ENCODE results near the gene SLC12A8. TPM values are rescaled to one million over a fixed set of nuclear protein-coding genes. Genes with fewer than 3 reads are reported as not detected.

The SLC12A8 gene
- total and polyA plus RNA-seq, 10 of the 15 experiments (the other 5 are each of a cell fraction or from before 2014, with no cell fraction given): 2.5 to 71.6 (median 50.1) TPM

GRCh38 chr3:125166599-125167136 is 45.9 kb downstream of the SLC12A8 start:
- SMC1A ChIA-PET (ENCODE audit: uncharacterized antibody, unreplicated experiment): interaction anchor here (0.5 to 1.3 kb wide), 3 partner anchors 13 to 419 kb away, joined by 3 read pairs; no protein-coding TSS in a partner anchor
- Histone ChIP-seq H3K79me2 (ENCODE audit: control insufficient read depth, insufficient read depth, low read length) (no peaks in the 10 kb centered on the region), H3K27me3 (replicated peaks in 1 of 2; ENCODE audit: control insufficient read depth in 2 of 2, insufficient read depth in 2 of 2, low read length in 1 of 2) (no peaks in the 10 kb centered on the region), H3K9me3 (replicated peaks; ENCODE audit: control insufficient read depth, insufficient read depth, low read length) (no peaks in the 10 kb centered on the region), H2AFZ (ENCODE audit: control insufficient read depth, low read depth, low read length) (no peak overlapping the region), H3K4me1 (ENCODE audit: control insufficient read depth, insufficient read depth, low read length) (peaks cover 17% of the 10 kb centered on the region), H4K20me1 (ENCODE audit: control insufficient read depth, insufficient read depth) (no peaks in the 10 kb centered on the region), H3K4me3 (no peak overlapping the region), H3K27ac (ENCODE audit: control insufficient read depth, insufficient read depth) (no peak overlapping the region), H3K36me3 (ENCODE audit: control insufficient read depth in 2 of 2, insufficient read depth in 2 of 2, low read length in 1 of 2) (no peaks in the 10 kb centered on the region), H3K4me2 (ENCODE audit: control insufficient read depth, insufficient read depth) (no peak overlapping the region), H3K9ac (ENCODE audit: control insufficient read depth, insufficient read depth, low read length) (no peak overlapping the region)
- RAD21 ChIA-PET (ENCODE audit: unreplicated experiment): interaction anchor here (1.6 kb wide), 1 partner anchor 239 kb away, joined by 3 read pairs; no protein-coding TSS in a partner anchor
- no peak for FAIRE-seq
- BruUV-seq (replicated peaks): no TSS peak
- POLR2A ChIA-PET: no interaction called here
- intact Hi-C loops (cut with micrococcal nuclease; ENCODE audit: unreplicated experiment) (loop anchor here (10.0 kb wide), 1 partner anchor 242 kb away; no protein-coding TSS in a partner anchor), in situ Hi-C loops (cut with MboI) (no loop called here)
- WGBS (ENCODE audit: insufficient coverage, insufficient replicate concordance, low lambda C conversion rate, missing lambda C conversion rate): 90% methylated on average over 13 of the region's 13 CpGs
- DNase-seq (ENCODE audit: low read depth, low spot score): no peak
- CTCF ChIA-PET: interaction anchor here (1.0 to 2.2 kb wide), 5 partner anchors 10 to 239 kb away, joined by 3 to 5 read pairs (median 4); no protein-coding TSS in a partner anchor
- ATAC-seq: no peak
- TF ChIP-seq HDGF (IDR thresholded peaks at IDR 0.05) (no peak), SP1 (IDR thresholded peaks at IDR 0.05; ENCODE audit: low read depth, low read length) (no peak), ZSCAN29 (IDR thresholded peaks at IDR 0.05) (no peak), MYB (IDR thresholded peaks at IDR 0.05; ENCODE audit: borderline replicate concordance, low read depth, low read length) (no peak), PBX3 (IDR thresholded peaks at IDR 0.05; ENCODE audit: insufficient replicate concordance, low read depth, low read length) (no peak), ZNF207 (IDR thresholded peaks at IDR 0.05; ENCODE audit: borderline replicate concordance) (no peak), ZNF274 (IDR thresholded peaks at IDR 0.05; ENCODE audit: insufficient read depth, insufficient read length) (no peak), EED (IDR thresholded peaks at IDR 0.05; ENCODE audit: low read depth) (no peak), EP300 (IDR thresholded peaks at IDR 0.05; ENCODE audit: borderline replicate concordance in 1 of 2, control insufficient read depth in 1 of 2, low read depth in 2 of 2, low read length in 2 of 2) (no peak), JUNB (IDR thresholded peaks at IDR 0.05) (no peak), SRF (IDR thresholded peaks at IDR 0.05; ENCODE audit: low read depth in 2 of 2, low read length in 2 of 2) (no peak), NFYB (IDR thresholded peaks at IDR 0.05; ENCODE audit: insufficient read depth, low read depth, low read length) (no peak), ZNF217 (IDR thresholded peaks at IDR 0.05) (no peak)
- TF ChIP-seq, protein P1, sequence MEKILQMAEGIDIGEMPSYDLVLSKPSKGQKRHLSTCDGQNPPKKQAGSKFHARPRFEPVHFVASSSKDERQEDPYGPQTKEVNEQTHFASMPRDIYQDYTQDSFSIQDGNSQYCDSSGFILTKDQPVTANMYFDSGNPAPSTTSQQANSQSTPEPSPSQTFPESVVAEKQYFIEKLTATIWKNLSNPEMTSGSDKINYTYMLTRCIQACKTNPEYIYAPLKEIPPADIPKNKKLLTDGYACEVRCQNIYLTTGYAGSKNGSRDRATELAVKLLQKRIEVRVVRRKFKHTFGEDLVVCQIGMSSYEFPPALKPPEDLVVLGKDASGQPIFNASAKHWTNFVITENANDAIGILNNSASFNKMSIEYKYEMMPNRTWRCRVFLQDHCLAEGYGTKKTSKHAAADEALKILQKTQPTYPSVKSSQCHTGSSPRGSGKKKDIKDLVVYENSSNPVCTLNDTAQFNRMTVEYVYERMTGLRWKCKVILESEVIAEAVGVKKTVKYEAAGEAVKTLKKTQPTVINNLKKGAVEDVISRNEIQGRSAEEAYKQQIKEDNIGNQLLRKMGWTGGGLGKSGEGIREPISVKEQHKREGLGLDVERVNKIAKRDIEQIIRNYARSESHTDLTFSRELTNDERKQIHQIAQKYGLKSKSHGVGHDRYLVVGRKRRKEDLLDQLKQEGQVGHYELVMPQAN (conservative IDR thresholded peaks at IDR 0.05): no peak
- TF ChIP-seq, protein P2, sequence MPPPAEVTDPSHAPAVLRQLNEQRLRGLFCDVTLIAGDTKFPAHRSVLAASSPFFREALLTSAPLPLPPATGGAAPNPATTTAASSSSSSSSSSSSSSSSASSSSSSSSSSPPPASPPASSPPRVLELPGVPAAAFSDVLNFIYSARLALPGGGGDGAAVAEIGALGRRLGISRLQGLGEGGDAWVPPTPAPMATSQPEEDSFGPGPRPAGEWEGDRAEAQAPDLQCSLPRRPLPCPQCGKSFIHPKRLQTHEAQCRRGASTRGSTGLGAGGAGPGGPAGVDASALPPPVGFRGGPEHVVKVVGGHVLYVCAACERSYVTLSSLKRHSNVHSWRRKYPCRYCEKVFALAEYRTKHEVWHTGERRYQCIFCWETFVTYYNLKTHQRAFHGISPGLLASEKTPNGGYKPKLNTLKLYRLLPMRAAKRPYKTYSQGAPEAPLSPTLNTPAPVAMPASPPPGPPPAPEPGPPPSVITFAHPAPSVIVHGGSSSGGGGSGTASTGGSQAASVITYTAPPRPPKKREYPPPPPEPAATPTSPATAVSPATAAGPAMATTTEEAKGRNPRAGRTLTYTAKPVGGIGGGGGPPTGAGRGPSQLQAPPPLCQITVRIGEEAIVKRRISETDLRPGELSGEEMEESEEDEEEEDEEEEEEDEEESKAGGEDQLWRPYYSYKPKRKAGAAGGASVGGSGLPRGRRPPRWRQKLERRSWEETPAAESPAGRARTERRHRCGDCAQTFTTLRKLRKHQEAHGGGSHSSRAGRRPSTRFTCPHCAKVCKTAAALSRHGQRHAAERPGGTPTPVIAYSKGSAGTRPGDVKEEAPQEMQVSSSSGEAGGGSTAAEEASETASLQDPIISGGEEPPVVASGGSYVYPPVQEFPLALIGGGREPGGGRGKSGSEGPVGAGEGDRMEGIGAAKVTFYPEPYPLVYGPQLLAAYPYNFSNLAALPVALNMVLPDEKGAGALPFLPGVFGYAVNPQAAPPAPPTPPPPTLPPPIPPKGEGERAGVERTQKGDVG (CRISPR knock-in tag; IDR thresholded peaks at IDR 0.05): no peak
- TF ChIP-seq, protein P3, sequence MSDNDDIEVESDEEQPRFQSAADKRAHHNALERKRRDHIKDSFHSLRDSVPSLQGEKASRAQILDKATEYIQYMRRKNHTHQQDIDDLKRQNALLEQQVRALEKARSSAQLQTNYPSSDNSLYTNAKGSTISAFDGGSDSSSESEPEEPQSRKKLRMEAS (IDR thresholded peaks at IDR 0.05; ENCODE audit: low read depth, low read length): no peak
- TF ChIP-seq, protein P4, sequence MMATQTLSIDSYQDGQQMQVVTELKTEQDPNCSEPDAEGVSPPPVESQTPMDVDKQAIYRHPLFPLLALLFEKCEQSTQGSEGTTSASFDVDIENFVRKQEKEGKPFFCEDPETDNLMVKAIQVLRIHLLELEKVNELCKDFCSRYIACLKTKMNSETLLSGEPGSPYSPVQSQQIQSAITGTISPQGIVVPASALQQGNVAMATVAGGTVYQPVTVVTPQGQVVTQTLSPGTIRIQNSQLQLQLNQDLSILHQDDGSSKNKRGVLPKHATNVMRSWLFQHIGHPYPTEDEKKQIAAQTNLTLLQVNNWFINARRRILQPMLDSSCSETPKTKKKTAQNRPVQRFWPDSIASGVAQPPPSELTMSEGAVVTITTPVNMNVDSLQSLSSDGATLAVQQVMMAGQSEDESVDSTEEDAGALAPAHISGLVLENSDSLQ (IDR thresholded peaks at IDR 0.05): no peak
